ENCODE results near the gene CPT2. TPM values are rescaled to one million over a fixed set of nuclear protein-coding genes. Genes with fewer than 3 reads are reported as not detected.
"Not testable (repeated sequence)": the region's sequence is repeated elsewhere in the genome, so short reads cannot be mapped to it uniquely, and the experiment has no call there.

Gene CPT2
- total and polyA plus RNA-seq, 7 experiments from 2014 or later: 8.8 to 23.2 (median 18.7) TPM

GRCh38 chr1:53180951-53181350, 15.7 kb upstream of the CPT2 start:
- POLR2A ChIA-PET: interaction anchor here (0.6 kb wide), 1 partner anchor 56 kb away, joined by 4 read pairs; no protein-coding TSS in a partner anchor
- CTCF ChIA-PET: interaction anchor here (0.8 kb wide), 1 partner anchor 480 kb away, joined by 3 read pairs; no protein-coding TSS in a partner anchor
- H3K4me1 Mint-ChIP-seq: no peaks in the 10 kb centered on the region
- Histone ChIP-seq H3K4me3 (ENCODE audit: low read length) (no peak overlapping the region), H3K9me3 (ENCODE audit: control insufficient read depth in 2 of 3, low read length in 3 of 3) (no peaks in the 10 kb centered on the region), H3K4me1 (ENCODE audit: control insufficient read depth in 2 of 2, insufficient read depth in 2 of 2, low read length in 2 of 2) (no peaks in the 10 kb centered on the region), H3K27me3 (ENCODE audit: control insufficient read depth in 2 of 2, insufficient read depth in 2 of 2, low read length in 2 of 2) (no peaks in the 10 kb centered on the region), H3K36me3 (ENCODE audit: control insufficient read depth in 2 of 3, insufficient read depth in 3 of 3, low read length in 3 of 3) (no peaks in the 10 kb centered on the region), H3K27ac (ENCODE audit: low read depth, low read length) (no peak overlapping the region)
- DNase-seq (no peak), ATAC-seq (no peak)
- peaks cover 4 to 21% (median 14%) of the 10 kb centered on the region in 5 donors for H3K27me3 Mint-ChIP-seq
- no peaks in the 10 kb centered on the region for H3K36me3 Mint-ChIP-seq
- H3K4me3 Mint-ChIP-seq: no peak overlapping the region
- H3K9me3 Mint-ChIP-seq: no peaks in the 10 kb centered on the region
- H3K27ac Mint-ChIP-seq: no peak overlapping the region
- intact Hi-C loops (cut with micrococcal nuclease): loop anchor here (5.0 kb wide), 2 partner anchors 254 to 259 kb away; partner anchors contain the start of genes ECHDC2 (in 1 of the 2) and SCP2 (in 1 of the 2)

GRCh38 chr1:53182111-53182593, 14.5 kb upstream of the CPT2 start:
- H3K36me3 ChIP-seq (ENCODE audit: control insufficient read depth in 2 of 3, insufficient read depth in 3 of 3, low read length in 3 of 3): no peaks in the 10 kb centered on the region
- no peaks in the 10 kb centered on the region for H3K9me3 Mint-ChIP-seq
- no peaks in the 10 kb centered on the region for H3K4me1 Mint-ChIP-seq
- DNase-seq: peak; percentile 44 to 76 (median 69)
- CTCF ChIA-PET: interaction anchor here (0.7 to 1.1 kb wide), 3 partner anchors 9 to 18 kb away, joined by 3 to 4 read pairs (median 4); partner anchors contain the start of gene CPT2
- H3K4me1 ChIP-seq (ENCODE audit: control insufficient read depth in 2 of 2, insufficient read depth in 2 of 2, low read length in 2 of 2): no peaks in the 10 kb centered on the region
- H3K4me3 Mint-ChIP-seq: no peak overlapping the region
- POLR2A ChIA-PET: interaction anchor here (1.0 kb wide), 1 partner anchor 16 kb away, joined by 3 read pairs; no protein-coding TSS in a partner anchor
- no peaks in the 10 kb centered on the region for H3K9me3 ChIP-seq (ENCODE audit: control insufficient read depth in 2 of 3, low read length in 3 of 3)
- ATAC-seq: peak; percentile 90
- no peak overlapping the region for H3K27ac ChIP-seq (ENCODE audit: low read depth, low read length)
- intact Hi-C loops (cut with micrococcal nuclease): loop anchor here (1.0 to 5.0 kb wide), 5 partner anchors 255 to 1285 kb away; partner anchors contain the start of genes ECHDC2 (in 1 of the 2) and SCP2 (in 1 of the 2)
- H3K27me3 ChIP-seq (ENCODE audit: control insufficient read depth in 2 of 2, insufficient read depth in 2 of 2, low read length in 2 of 2): no peaks in the 10 kb centered on the region
- no peak overlapping the region for H3K4me3 ChIP-seq (ENCODE audit: low read length)
- H3K27ac Mint-ChIP-seq: no peak overlapping the region
- H3K27me3 Mint-ChIP-seq: peaks cover 4 to 25% (median 6%) of the 10 kb centered on the region in 5 donors
- no peaks in the 10 kb centered on the region for H3K36me3 Mint-ChIP-seq

- H3K4me3 ChIP-seq (ENCODE audit: low read length): no peak overlapping the region
- no peaks in the 10 kb centered on the region for H3K9me3 Mint-ChIP-seq
- no peaks in the 10 kb centered on the region for H3K4me1 Mint-ChIP-seq
- H3K4me3 Mint-ChIP-seq: no peak overlapping the region
- intact Hi-C loops (cut with micrococcal nuclease): loop anchor here (1.0 to 5.0 kb wide), 5 partner anchors 255 to 1286 kb away; partner anchors contain the start of genes ECHDC2 (in 1 of the 2) and SCP2 (in 1 of the 2)
- ATAC-seq (no peak), DNase-seq (no peak)
- H3K27me3 Mint-ChIP-seq: peaks cover under 1 to 25% (median 10%) of the 10 kb centered on the region in 5 donors
- CTCF ChIA-PET: interaction anchor here (0.5 to 1.1 kb wide), 4 partner anchors 9 to 303 kb away, joined by 3 to 4 read pairs (median 4); partner anchors contain the start of gene CPT2
- H3K27ac ChIP-seq (ENCODE audit: low read depth, low read length): no peak overlapping the region
- no peaks in the 10 kb centered on the region for H3K27me3 ChIP-seq (ENCODE audit: control insufficient read depth in 2 of 2, insufficient read depth in 2 of 2, low read length in 2 of 2)
- no peaks in the 10 kb centered on the region for H3K4me1 ChIP-seq (ENCODE audit: control insufficient read depth in 2 of 2, insufficient read depth in 2 of 2, low read length in 2 of 2)
- POLR2A ChIA-PET: interaction anchor here (1.0 kb wide), 1 partner anchor 15 kb away, joined by 3 read pairs; no protein-coding TSS in a partner anchor
- H3K36me3 Mint-ChIP-seq: no peaks in the 10 kb centered on the region
- H3K27ac Mint-ChIP-seq: no peak overlapping the region
- no peaks in the 10 kb centered on the region for H3K36me3 ChIP-seq (ENCODE audit: control insufficient read depth in 2 of 3, insufficient read depth in 3 of 3, low read length in 3 of 3)
- no peaks in the 10 kb centered on the region for H3K9me3 ChIP-seq (ENCODE audit: control insufficient read depth in 2 of 3, low read length in 3 of 3)
These were observed 13.9 kb upstream of the CPT2 start for GRCh38 chr1:53182716-53183094.

GRCh38 chr1:53183095-53183990, 13.3 kb upstream of the CPT2 start:
- Histone ChIP-seq H3K27ac (ENCODE audit: low read depth, low read length) (no peak overlapping the region), H3K4me3 (ENCODE audit: low read length) (no peak overlapping the region), H3K9me3 (ENCODE audit: control insufficient read depth in 2 of 3, low read length in 3 of 3) (no peaks in the 10 kb centered on the region), H3K27me3 (ENCODE audit: control insufficient read depth in 2 of 2, insufficient read depth in 2 of 2, low read length in 2 of 2) (no peaks in the 10 kb centered on the region), H3K36me3 (ENCODE audit: control insufficient read depth in 2 of 3, insufficient read depth in 3 of 3, low read length in 3 of 3) (no peaks in the 10 kb centered on the region), H3K4me1 (ENCODE audit: control insufficient read depth in 2 of 2, insufficient read depth in 2 of 2, low read length in 2 of 2) (no peaks in the 10 kb centered on the region)
- Mint-ChIP-seq H3K9me3 (no peaks in the 10 kb centered on the region), H3K27ac (no peak overlapping the region), H3K4me3 (no peak overlapping the region), H3K36me3 (no peaks in the 10 kb centered on the region), H3K27me3 (peaks cover 0 to 27% (median 12%) of the 10 kb centered on the region in 5 donors), H3K4me1 (no peaks in the 10 kb centered on the region)
- POLR2A ChIA-PET: interaction anchor here (1.0 kb wide), 1 partner anchor 15 kb away, joined by 3 read pairs; no protein-coding TSS in a partner anchor
- no peak for DNase-seq
- no peak for ATAC-seq
- CTCF ChIA-PET: interaction anchor here (0.5 to 1.3 kb wide), 4 partner anchors 13 to 304 kb away, joined by 3 to 4 read pairs (median 4); partner anchors contain the start of gene CPT2
- intact Hi-C loops (cut with micrococcal nuclease): loop anchor here (2.0 to 5.0 kb wide), 3 partner anchors 256 to 1287 kb away; partner anchors contain the start of genes ECHDC2 (in 1 of the 2) and SCP2 (in 1 of the 2)

- DNase-seq; H3K9me3 ChIP-seq (ENCODE audit: control insufficient read depth in 2 of 3, low read length in 3 of 3); H3K36me3 ChIP-seq (ENCODE audit: control insufficient read depth in 2 of 3, insufficient read depth in 3 of 3, low read length in 3 of 3); H3K27ac ChIP-seq (ENCODE audit: low read depth, low read length); ATAC-seq; H3K4me3 Mint-ChIP-seq; CTCF ChIA-PET; H3K27me3 ChIP-seq (ENCODE audit: control insufficient read depth in 2 of 2, insufficient read depth in 2 of 2, low read length in 2 of 2); H3K36me3 Mint-ChIP-seq; intact Hi-C loops (cut with micrococcal nuclease); H3K4me3 ChIP-seq (ENCODE audit: low read length); H3K27ac Mint-ChIP-seq; H3K4me1 ChIP-seq (ENCODE audit: control insufficient read depth in 2 of 2, insufficient read depth in 2 of 2, low read length in 2 of 2); H3K9me3 Mint-ChIP-seq; H3K4me1 Mint-ChIP-seq: not testable (repeated sequence)
- POLR2A ChIA-PET: interaction anchor here (1.7 kb wide), 1 partner anchor 10 kb away, joined by 6 read pairs; no protein-coding TSS in a partner anchor
- peaks cover 0 to 19% (median 6%) of the 10 kb centered on the region in 5 donors for H3K27me3 Mint-ChIP-seq
These were observed 10.7 kb upstream of the CPT2 start for GRCh38 chr1:53185955-53186297.

GRCh38 chr1:53186533-53186932, 10.1 kb upstream of the CPT2 start:
- ChIA-PET CTCF (no interaction called here), POLR2A (interaction anchor here (1.7 kb wide), 1 partner anchor 9 kb away, joined by 6 read pairs; no protein-coding TSS in a partner anchor)
- H3K4me1 Mint-ChIP-seq: no peaks in the 10 kb centered on the region
- intact Hi-C loops (cut with micrococcal nuclease): no loop called here
- no peak overlapping the region for H3K4me3 Mint-ChIP-seq
- Histone ChIP-seq H3K27me3 (ENCODE audit: control insufficient read depth in 2 of 2, insufficient read depth in 2 of 2, low read length in 2 of 2) (no peaks in the 10 kb centered on the region), H3K27ac (ENCODE audit: low read depth, low read length) (no peak overlapping the region), H3K4me3 (ENCODE audit: low read length) (no peak overlapping the region), H3K36me3 (ENCODE audit: control insufficient read depth in 2 of 3, insufficient read depth in 3 of 3, low read length in 3 of 3) (no peaks in the 10 kb centered on the region), H3K4me1 (ENCODE audit: control insufficient read depth in 2 of 2, insufficient read depth in 2 of 2, low read length in 2 of 2) (no peaks in the 10 kb centered on the region), H3K9me3 (ENCODE audit: control insufficient read depth in 2 of 3, low read length in 3 of 3) (no peaks in the 10 kb centered on the region)
- DNase-seq (no peak), ATAC-seq (no peak)
- no peaks in the 10 kb centered on the region for H3K9me3 Mint-ChIP-seq
- H3K27ac Mint-ChIP-seq: no peak overlapping the region
- H3K36me3 Mint-ChIP-seq: no peaks in the 10 kb centered on the region
- H3K27me3 Mint-ChIP-seq: peaks cover 0 to 15% (median 6%) of the 10 kb centered on the region in 5 donors

Data from naive thymus-derived CD4-positive, alpha-beta T cell (primary cell).